Mesendoderm (in vitro differentiated cells): ENCODE data around the gene ANKZF1.
A peak's percentile ranks its signal among the peaks of the same experiment; 100 is the strongest.

ENCODE experiments used
- DNase-seq: peaks from one replicate; pipeline ENCODE4 v3.0.0; 2013
- H2AK5ac ChIP-seq: 2 replicates; pipeline ENCODE4 v1.6.1; 2013; ENCODE audit warnings: low read length, inconsistent platforms
- H2BK120ac ChIP-seq: 2 replicates; pipeline ENCODE4 v1.6.1; 2013; ENCODE audit warnings: low read depth, mild to moderate bottlenecking, low read length, moderate library complexity, mixed read lengths
- H2BK15ac ChIP-seq: replicated peaks from 2 replicates; pipeline ENCODE4 v1.6.1; 2013; ENCODE audit warnings: low read depth, mild to moderate bottlenecking, moderate library complexity
- H2BK5ac ChIP-seq: 2 replicates; pipeline ENCODE4 v1.6.1; 2013; ENCODE audit warnings: low read length, inconsistent platforms
- H3K18ac ChIP-seq: 2 replicates; pipeline ENCODE4 v1.6.1; 2013; ENCODE audit warnings: mild to moderate bottlenecking, low read length, mixed read lengths
- H3K23ac ChIP-seq: one replicate; pipeline ENCODE4 v1.6.1; 2013; ENCODE audit warnings: low read length
- H3K27ac ChIP-seq: 2 replicates; pipeline ENCODE4 v1.5.1; 2013; ENCODE audit warnings: low read depth, mild to moderate bottlenecking, inconsistent platforms, low read length, moderate library complexity
- H3K27me3 ChIP-seq: 2 replicates; pipeline ENCODE4 v1.6.1; 2013; ENCODE audit warnings: low read length, control low read depth, mild to moderate bottlenecking, inconsistent platforms; ENCODE audit not compliant: insufficient read depth, poor library complexity
- H3K36me3 ChIP-seq: 2 replicates; pipeline ENCODE4 v1.6.1; 2013; ENCODE audit warnings: low read length, inconsistent platforms; ENCODE audit not compliant: control insufficient read depth, insufficient read depth
- H3K4ac ChIP-seq: one replicate; pipeline ENCODE4 v1.6.1; 2013; ENCODE audit warnings: low read depth, mild to moderate bottlenecking, low read length, moderate library complexity
- H3K4me1 ChIP-seq: 2 replicates; pipeline ENCODE4 v1.6.1; 2013; ENCODE audit warnings: low read depth, low read length, inconsistent platforms; ENCODE audit not compliant: control insufficient read depth
- H3K4me2 ChIP-seq: 2 replicates; pipeline ENCODE4 v1.6.1; 2013; ENCODE audit warnings: low read length
- H3K4me3 ChIP-seq: 2 replicates; pipeline ENCODE4 v1.5.1; 2013; ENCODE audit warnings: mild to moderate bottlenecking, low read length
- H3K56ac ChIP-seq: one replicate; pipeline ENCODE4 v1.6.1; 2013; ENCODE audit warnings: low read length
- H3K79me1 ChIP-seq: 2 replicates; pipeline ENCODE4 v1.6.1; 2013; ENCODE audit warnings: low read length, inconsistent platforms
- H3K79me2 ChIP-seq: 2 replicates; pipeline ENCODE4 v1.6.1; 2013; ENCODE audit warnings: mild to moderate bottlenecking, low read length; ENCODE audit not compliant: control insufficient read depth, insufficient read depth
- H3K9ac ChIP-seq: 2 replicates; pipeline ENCODE4 v1.6.1; 2013; ENCODE audit warnings: low read length, inconsistent platforms
- H4K5ac ChIP-seq: one replicate; pipeline ENCODE4 v1.6.1; 2013; ENCODE audit warnings: low read length
- H4K8ac ChIP-seq: one replicate; pipeline ENCODE4 v1.6.1; 2013; ENCODE audit warnings: low read depth, mild to moderate bottlenecking, control low read depth, low read length, moderate library complexity
- WGBS: extraction: QIAGEN DNeasy Blood & Tissue Kit; methylation state at CpG from one replicate; pipeline ENCODE4 v1.1.7; 2013; ENCODE audit warnings: low lambda C conversion rate, missing lambda C conversion rate; ENCODE audit not compliant: insufficient coverage; ENCODE audit errors: extremely low coverage; 5-methylcytosine and 5-hydroxymethylcytosine counted together

ANKZF1 gene

DNA sequence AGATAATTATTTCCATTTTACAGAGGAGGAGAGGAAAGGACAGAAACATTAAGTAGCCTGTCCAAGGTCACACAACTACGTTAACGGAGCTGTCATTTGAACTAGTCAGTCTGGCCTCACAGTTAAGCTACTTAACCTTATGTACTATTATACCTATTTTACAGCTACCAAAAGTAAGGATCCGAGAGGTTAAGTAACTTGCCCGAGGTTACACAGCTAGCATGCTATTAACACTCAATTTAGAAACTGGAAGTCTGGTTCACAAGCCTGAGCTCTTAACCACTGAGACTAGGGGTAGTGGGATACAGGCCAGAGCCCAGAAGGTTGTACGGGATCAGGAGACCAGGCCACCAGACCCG is 15.2 kb downstream of the ANKZF1 start:
- no peak overlapping the region for H2AK5ac ChIP-seq
- H3K4ac ChIP-seq: peak overlapping the region; percentile 28
- H3K79me1 ChIP-seq: peaks cover 7% of the 10 kb centered on the region
- peaks cover 2% of the 10 kb centered on the region for H3K4me1 ChIP-seq
- peak overlapping the region; percentile 69 for H4K8ac ChIP-seq
- peak overlapping the region; percentile 82 for H3K56ac ChIP-seq
- H4K5ac ChIP-seq: peak overlapping the region; percentile 12
- H3K79me2 ChIP-seq: no peaks in the 10 kb centered on the region
- H2BK15ac ChIP-seq: no peak overlapping the region
- no CpG with 5 or more reads among the region's 6 CpGs for WGBS
- no peak overlapping the region for H2BK120ac ChIP-seq
- H3K4me2 ChIP-seq: peak overlapping the region; percentile 22
- H3K36me3 ChIP-seq: no peaks in the 10 kb centered on the region
- no peak overlapping the region for H3K27ac ChIP-seq
- H2BK5ac ChIP-seq: no peak overlapping the region
- DNase-seq: no peak
- H3K27me3 ChIP-seq: no peaks in the 10 kb centered on the region
- H3K18ac ChIP-seq: peak overlapping the region; percentile 13
- H3K9ac ChIP-seq: peak overlapping the region; percentile 55
- H3K4me3 ChIP-seq: peak overlapping the region; percentile 31
- no peak overlapping the region for H3K23ac ChIP-seq

DNA sequence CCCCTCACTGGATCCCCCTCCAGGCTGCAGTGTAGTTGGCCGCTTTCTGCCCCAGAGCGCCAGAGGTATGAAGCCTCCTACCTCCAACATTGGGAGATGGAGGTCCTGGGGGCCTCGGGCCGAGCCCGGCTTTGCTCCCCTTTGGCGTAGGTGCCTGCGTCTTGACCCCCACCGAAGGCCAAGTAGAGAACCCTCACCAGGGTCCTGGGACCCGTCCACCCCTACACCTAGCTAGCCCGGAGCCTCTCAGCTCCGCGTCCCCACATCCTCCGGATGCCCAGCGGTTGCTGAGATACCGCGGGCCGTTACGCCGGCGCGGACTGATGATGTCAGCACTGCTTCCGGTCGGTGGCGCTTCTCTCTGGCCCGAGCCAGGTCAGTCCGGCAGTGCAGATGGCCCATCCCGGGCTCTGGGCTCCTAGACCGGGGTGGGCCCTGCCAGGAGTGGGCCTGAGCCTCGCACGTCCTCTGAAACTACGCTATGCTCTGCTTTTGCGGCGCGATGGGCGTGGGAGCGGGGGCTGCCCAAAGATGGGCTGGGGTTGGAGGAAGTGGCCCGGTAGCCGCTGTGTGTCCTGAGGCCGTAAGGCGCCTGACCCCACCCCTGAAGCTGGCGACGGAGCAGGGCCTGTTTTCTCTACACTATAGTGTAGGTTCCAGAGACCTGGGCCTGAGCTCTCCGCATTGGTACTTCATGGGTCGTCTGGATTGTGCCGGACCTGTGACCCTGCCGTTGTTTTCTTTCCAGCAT is 15.7 kb downstream of the ANKZF1 start, which contains the start of the genes GLB1L and STK16:
TSS of gene GLB1L (minus strand) at position 297 of the 751 bp plus-strand sequence. CDS start 1,871 bp downstream, outside the sequence.
TSS of gene STK16 (plus strand) at position 332 of the 751 bp plus-strand sequence. CDS start 521 bp downstream, outside the sequence.
- Histone ChIP-seq H3K36me3 (no peaks in the 10 kb centered on the region), H3K18ac (peak within 1 kb of the TSS; percentile 13), H4K8ac (peak within 1 kb of the TSS; percentile 69), H3K4me1 (peaks cover 2% of the 10 kb centered on the region), H3K23ac (peak within 1 kb of the TSS; percentile 89), H3K4ac (peak within 1 kb of the TSS; percentile 59), H3K4me2 (peak within 1 kb of the TSS; percentile 78), H3K9ac (peak within 1 kb of the TSS; percentile 99), H3K79me1 (peaks cover 7% of the 10 kb centered on the region), H2AK5ac (peak within 1 kb of the TSS; percentile 22), H3K56ac (peak within 1 kb of the TSS; percentile 100), H2BK5ac (peak within 1 kb of the TSS; percentile 76), H2BK15ac (no peak within 1 kb of the TSS), H3K4me3 (peak within 1 kb of the TSS; percentile 95), H2BK120ac (no peak within 1 kb of the TSS), H3K27ac (no peak within 1 kb of the TSS), H4K5ac (peak within 1 kb of the TSS; percentile 12), H3K27me3 (no peaks in the 10 kb centered on the region), H3K79me2 (no peaks in the 10 kb centered on the region)
- WGBS: no CpG with 5 or more reads among the region's 46 CpGs
- peak; percentile 97 for DNase-seq

DNA sequence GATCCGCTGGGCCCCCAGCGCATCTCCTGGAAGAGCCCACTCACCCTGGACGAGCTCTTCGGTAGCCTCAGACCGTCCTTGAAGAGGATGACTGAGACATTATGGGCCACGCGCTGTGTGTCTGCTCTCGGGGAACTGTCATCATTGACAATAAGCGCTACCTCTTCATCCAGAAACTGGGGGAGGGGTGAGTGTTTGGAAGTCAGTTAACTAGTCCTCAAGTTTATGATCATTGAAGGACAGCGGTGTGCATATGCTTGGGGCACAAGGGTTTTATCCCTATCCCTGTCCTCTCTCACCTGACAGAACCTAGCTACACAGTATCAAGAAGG is 16.3 kb downstream of the ANKZF1 start:
- Histone ChIP-seq H3K79me1 (peaks cover 7% of the 10 kb centered on the region), H3K18ac (no peak overlapping the region), H3K36me3 (no peaks in the 10 kb centered on the region), H2AK5ac (peak overlapping the region; percentile 22), H2BK5ac (no peak overlapping the region), H2BK120ac (no peak overlapping the region), H3K79me2 (no peaks in the 10 kb centered on the region), H3K4me2 (peak overlapping the region; percentile 78), H3K4me3 (peak overlapping the region; percentile 95), H3K9ac (peak overlapping the region; percentile 99), H3K4me1 (peaks cover 2% of the 10 kb centered on the region), H2BK15ac (no peak overlapping the region), H3K4ac (peak overlapping the region; percentile 59), H3K56ac (peak overlapping the region; percentile 100), H4K5ac (no peak overlapping the region), H3K27ac (no peak overlapping the region), H3K23ac (no peak overlapping the region), H4K8ac (no peak overlapping the region), H3K27me3 (no peaks in the 10 kb centered on the region)
- WGBS: no CpG with 5 or more reads among the region's 10 CpGs
- no peak for DNase-seq

DNA sequence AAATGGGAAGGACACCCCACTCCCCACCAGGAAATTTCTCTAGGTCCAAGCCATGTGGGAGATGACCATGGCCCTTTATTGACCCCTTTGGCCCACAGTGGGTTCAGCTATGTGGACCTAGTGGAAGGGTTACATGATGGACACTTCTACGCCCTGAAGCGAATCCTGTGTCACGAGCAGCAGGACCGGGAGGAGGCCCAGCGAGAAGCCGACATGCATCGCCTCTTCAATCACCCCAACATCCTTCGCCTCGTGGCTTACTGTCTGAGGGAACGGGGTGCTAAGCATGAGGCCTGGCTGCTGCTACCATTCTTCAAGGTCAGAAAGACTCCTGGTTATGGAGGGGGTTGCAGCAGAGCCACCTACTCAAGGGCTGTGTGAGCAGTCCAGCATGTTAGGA is 17.0 kb downstream of the ANKZF1 start:
- Histone ChIP-seq H3K4ac (no peak overlapping the region), H2AK5ac (no peak overlapping the region)
- no CpG with 5 or more reads among the region's 10 CpGs for whole genome bisulfite sequencing

DNA sequence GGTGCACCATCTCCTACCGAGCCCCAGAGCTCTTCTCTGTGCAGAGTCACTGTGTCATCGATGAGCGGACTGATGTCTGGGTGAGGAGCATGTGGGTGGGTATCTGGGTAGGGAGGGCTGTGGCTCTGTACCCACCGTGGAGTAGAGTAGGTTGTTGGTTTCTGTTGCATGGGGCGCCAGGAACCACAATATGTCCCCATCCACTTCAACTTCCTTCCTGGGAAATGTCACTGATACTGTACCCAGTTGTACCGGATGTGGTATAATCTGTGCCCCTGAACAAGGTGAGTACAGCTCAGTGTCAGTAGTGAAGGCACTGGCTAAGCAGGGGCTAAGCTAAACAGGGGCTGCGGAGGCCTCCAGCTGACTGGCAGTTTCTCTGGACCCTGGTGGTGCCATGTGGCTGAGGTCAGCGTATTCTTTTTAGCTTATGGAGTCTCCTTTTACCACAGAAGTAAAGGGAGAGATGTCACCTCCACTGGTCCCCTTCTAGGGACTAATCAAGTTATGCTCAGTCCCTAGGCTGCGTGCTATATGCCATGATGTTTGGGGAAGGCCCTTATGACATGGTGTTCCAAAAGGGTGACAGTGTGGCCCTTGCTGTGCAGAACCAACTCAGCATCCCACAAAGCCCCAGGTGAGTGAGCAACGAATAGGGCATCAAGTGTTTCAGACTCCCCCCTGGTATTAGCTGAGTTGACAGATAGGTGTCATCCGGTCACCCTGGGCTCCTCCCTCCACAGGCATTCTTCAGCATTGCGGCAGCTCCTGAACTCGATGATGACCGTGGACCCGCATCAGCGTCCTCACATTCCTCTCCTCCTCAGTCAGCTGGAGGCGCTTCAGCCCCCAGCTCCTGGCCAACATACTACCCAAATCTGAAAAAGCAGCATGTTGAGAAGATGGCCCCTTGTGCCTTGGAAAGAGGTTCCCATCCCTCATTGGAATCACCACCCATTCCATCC is 18.4 kb downstream of the ANKZF1 start:
- H3K4ac ChIP-seq: no peak overlapping the region
- peaks cover 9% of the 10 kb centered on the region for H3K79me1 ChIP-seq
- WGBS: no CpG with 5 or more reads among the region's 17 CpGs
- H3K79me2 ChIP-seq: peaks cover 2% of the 10 kb centered on the region
- no peak overlapping the region for H2BK5ac ChIP-seq
- no peak overlapping the region for H3K23ac ChIP-seq
- H3K4me3 ChIP-seq: no peak overlapping the region
- H4K8ac ChIP-seq: no peak overlapping the region
- no peaks in the 10 kb centered on the region for H3K36me3 ChIP-seq
- H2AK5ac ChIP-seq: no peak overlapping the region
- H3K27ac ChIP-seq: no peak overlapping the region
- no peak overlapping the region for H2BK15ac ChIP-seq
- peak; percentile 75 for DNase-seq
- peaks cover 7% of the 10 kb centered on the region for H3K4me1 ChIP-seq
- no peak overlapping the region for H2BK120ac ChIP-seq
- H3K27me3 ChIP-seq: no peaks in the 10 kb centered on the region
- H3K9ac ChIP-seq: no peak overlapping the region
- no peak overlapping the region for H3K4me2 ChIP-seq
- no peak overlapping the region for H3K56ac ChIP-seq
- H4K5ac ChIP-seq: no peak overlapping the region
- H3K18ac ChIP-seq: no peak overlapping the region

More for the DNA sequence above, 17.0 kb downstream of the ANKZF1 start:
- Histone ChIP-seq H4K5ac (no peak overlapping the region), H2BK5ac (no peak overlapping the region), H3K9ac (no peak overlapping the region), H3K4me2 (no peak overlapping the region), H2BK120ac (no peak overlapping the region), H3K18ac (no peak overlapping the region), H2BK15ac (no peak overlapping the region), H3K79me2 (no peaks in the 10 kb centered on the region), H3K4me1 (peaks cover 2% of the 10 kb centered on the region), H3K79me1 (peaks cover 7% of the 10 kb centered on the region), H3K4me3 (no peak overlapping the region), H3K36me3 (no peaks in the 10 kb centered on the region), H3K27me3 (no peaks in the 10 kb centered on the region), H3K56ac (no peak overlapping the region), H3K27ac (no peak overlapping the region), H4K8ac (no peak overlapping the region), H3K23ac (no peak overlapping the region)
- no peak for DNase-seq
